Measurements from ENCODE around the gene ROR2. TPM values are rescaled to one million over a fixed set of nuclear protein-coding genes. Genes with fewer than 3 reads are reported as not detected.

The ROR2 gene
- total RNA-seq, 4 donors from 2014 or later = 1.8 to 4.2 (median 2.7) TPM

GRCh38 chr9:91773156-91773555 is 176.9 kb downstream of the ROR2 start:
- no peak for DNase-seq (ENCODE audit: low spot score in 2 of 2)
- no peak for TF ChIP-seq CTCF (IDR thresholded peaks at IDR 0.05)
- TF ChIP-seq EP300 (IDR thresholded peaks at IDR 0.05) = no peak
- TF ChIP-seq POLR2A (IDR thresholded peaks at IDR 0.05) = no peak

DNA sequence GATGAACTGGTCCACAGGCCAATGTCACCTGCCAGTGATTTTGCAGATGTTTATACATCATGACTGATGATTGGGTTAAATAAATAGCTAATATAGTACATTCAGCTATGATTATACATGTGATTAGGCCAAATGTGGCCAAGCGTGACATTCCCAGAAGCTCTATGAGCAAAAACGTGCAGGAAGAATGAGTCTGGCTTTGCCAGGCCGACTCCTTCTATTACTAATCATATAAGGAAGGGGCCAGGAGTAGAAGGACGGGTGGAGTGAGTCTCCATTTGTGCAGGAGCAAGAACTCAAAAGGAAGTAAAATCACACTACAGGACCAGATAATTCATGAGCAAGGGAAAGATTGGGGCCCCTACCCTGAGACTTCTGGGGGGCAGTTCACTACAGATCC is 178.2 kb downstream of the ROR2 start:
- WGBS, 2 donors = 55 to 75% methylated on average over 4 of the region's 4 CpGs
- H3K27me3 ChIP-seq = peaks cover 0 to 6% of the 10 kb centered on the region in 2 donors
- peaks cover 0 to 7% (median 0%) of the 10 kb centered on the region in 4 donors for H3K4me1 ChIP-seq
- H3K9me3 ChIP-seq = no peaks in the 10 kb centered on the region
- TF ChIP-seq EP300 (IDR thresholded peaks at IDR 0.05) (no peak), POLR2A (IDR thresholded peaks at IDR 0.05) (no peak), CTCF (IDR thresholded peaks at IDR 0.05) (no peak)
- no peaks in the 10 kb centered on the region for H3K36me3 ChIP-seq
- DNase-seq (ENCODE audit: low spot score in 2 of 2) = no peak
- H3K4me3 ChIP-seq = no peak overlapping the region
- no peak overlapping the region for H3K27ac ChIP-seq

More at GRCh38 chr9:91773156-91773555, 176.9 kb downstream of the ROR2 start:
- Histone ChIP-seq H3K36me3 (no peaks in the 10 kb centered on the region), H3K27ac (no peak overlapping the region), H3K4me3 (no peak overlapping the region), H3K9me3 (no peaks in the 10 kb centered on the region), H3K27me3 (peaks cover 0 to 2% of the 10 kb centered on the region in 2 donors), H3K4me1 (peaks cover 0 to 8% (median 0%) of the 10 kb centered on the region in 4 donors)
- WGBS, 2 donors = 36 to 46% methylated on average over 14 of the region's 14 CpGs

DNA sequence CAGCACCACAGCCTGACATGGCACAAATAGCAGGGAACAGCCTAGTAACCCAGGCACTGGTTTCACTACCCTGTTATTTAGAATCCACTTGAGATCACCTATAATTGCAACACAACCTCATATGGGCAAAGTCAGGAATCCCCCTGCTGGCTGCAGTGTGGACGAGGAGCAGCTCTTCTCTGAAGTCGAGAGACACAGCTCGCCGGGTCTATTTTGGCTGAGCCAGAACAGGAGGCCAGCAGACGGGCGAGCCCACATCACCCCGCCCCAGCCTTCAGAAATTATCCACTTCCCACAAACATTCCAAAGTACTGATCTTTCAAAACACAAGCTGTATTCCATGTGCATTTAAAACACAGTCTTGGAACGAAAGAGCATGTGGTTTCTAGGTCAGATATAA is 179.0 kb downstream of the ROR2 start:
- Histone ChIP-seq H3K9me3 (no peaks in the 10 kb centered on the region), H3K27ac (peak overlapping the region in 1 of 4 donors; percentile 25), H3K4me3 (no peak overlapping the region), H3K36me3 (no peaks in the 10 kb centered on the region), H3K27me3 (peaks cover 0 to 6% of the 10 kb centered on the region in 2 donors), H3K4me1 (peaks cover 0 to 4% (median 0%) of the 10 kb centered on the region in 4 donors)
- WGBS, 2 donors = 22 to 27% methylated on average over 8 of the region's 8 CpGs
- TF ChIP-seq POLR2A (IDR thresholded peaks at IDR 0.05) (no peak), CTCF (IDR thresholded peaks at IDR 0.05) (peak in 1 of 5 experiments; percentile 32)
- no peak for DNase-seq (ENCODE audit: low spot score in 2 of 2)

DNA sequence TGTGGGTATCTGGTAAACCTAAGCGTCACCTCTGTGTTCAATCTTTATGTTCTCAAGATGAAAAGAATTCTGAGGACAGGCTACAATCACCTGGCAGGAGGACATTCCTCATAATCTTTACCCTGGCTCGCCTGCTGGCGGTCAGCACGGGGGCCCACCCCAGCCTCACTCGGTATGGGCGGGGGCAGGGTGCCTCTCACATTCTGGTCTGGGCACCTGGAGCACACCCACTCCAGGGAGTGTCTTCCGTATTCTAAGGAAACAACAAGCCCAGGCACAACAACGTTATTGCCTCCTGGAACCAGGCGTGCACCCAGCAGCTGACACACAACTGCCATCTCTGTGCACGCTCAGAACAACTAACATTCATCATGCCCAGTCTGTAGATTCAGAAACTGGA is 179.8 kb downstream of the ROR2 start:
- no peaks in the 10 kb centered on the region for H3K9me3 ChIP-seq
- WGBS, 2 donors = 86 to 92% methylated on average over 10 of the region's 10 CpGs
- peaks cover 0 to 6% of the 10 kb centered on the region in 2 donors for H3K27me3 ChIP-seq
- TF ChIP-seq CTCF (IDR thresholded peaks at IDR 0.05) (no peak), EP300 (IDR thresholded peaks at IDR 0.05) (no peak), POLR2A (IDR thresholded peaks at IDR 0.05) (no peak)
- H3K36me3 ChIP-seq = no peaks in the 10 kb centered on the region
- H3K4me3 ChIP-seq = no peak overlapping the region
- H3K27ac ChIP-seq = no peak overlapping the region
- no peak for DNase-seq (ENCODE audit: low spot score in 2 of 2)
- H3K4me1 ChIP-seq = peaks cover 0 to 4% (median 0%) of the 10 kb centered on the region in 4 donors

- no peak for TF ChIP-seq CTCF (IDR thresholded peaks at IDR 0.05)
- no peak for TF ChIP-seq POLR2A (IDR thresholded peaks at IDR 0.05)
- TF ChIP-seq EP300 (IDR thresholded peaks at IDR 0.05) = no peak
- peaks cover 0 to 4% (median 0%) of the 10 kb centered on the region in 4 donors for H3K4me1 ChIP-seq
- WGBS, 2 donors = 90 to 91% methylated on average over 27 to 29 of the region's 29 CpGs
- no peak for DNase-seq (ENCODE audit: low spot score in 2 of 2)
- H3K4me3 ChIP-seq = no peak overlapping the region
- H3K27me3 ChIP-seq = peaks cover 0 to 6% of the 10 kb centered on the region in 2 donors
- H3K27ac ChIP-seq = no peak overlapping the region
- H3K36me3 ChIP-seq = no peaks in the 10 kb centered on the region
- H3K9me3 ChIP-seq = peaks cover 0 to 6% (median 0%) of the 10 kb centered on the region in 4 donors
Observed at GRCh38 chr9:91768977-91769916, 180.8 kb downstream of the ROR2 start.
